ENCODE measurements around the gene ORAI2.
"Not testable (repeated sequence)": the region's sequence is repeated elsewhere in the genome, so short reads cannot be mapped to it uniquely, and the experiment has no call there.

The ORAI2 gene

GRCh38 chr7:102452451-102452850, 19.1 kb downstream of the ORAI2 start:
- no peak for TF ChIP-seq CTCF (conservative IDR thresholded peaks at IDR 0.05; ENCODE audit: low read depth, low read length)
- no peak for DNase-seq (ENCODE audit: low read depth)
- H3K4me3 ChIP-seq (ENCODE audit: low read depth, low read length), result no peak overlapping the region

- no peak overlapping the region for H3K4me3 ChIP-seq (ENCODE audit: low read depth, low read length)
- TF ChIP-seq CTCF (conservative IDR thresholded peaks at IDR 0.05; ENCODE audit: low read depth, low read length), result no peak
- DNase-seq (ENCODE audit: low read depth), result no peak
These were observed 19.9 kb downstream of the ORAI2 start for GRCh38 chr7:102453319-102453718.

GRCh38 chr7:102454468-102454867, 21.1 kb downstream of the ORAI2 start:
- no peak for TF ChIP-seq CTCF (conservative IDR thresholded peaks at IDR 0.05; ENCODE audit: low read depth, low read length)
- no peak overlapping the region for H3K4me3 ChIP-seq (ENCODE audit: low read depth, low read length)
- no peak for DNase-seq (ENCODE audit: low read depth)

- not testable (repeated sequence) for H3K4me3 ChIP-seq (ENCODE audit: low read depth, low read length); DNase-seq (ENCODE audit: low read depth)
These were observed 21.6 kb downstream of the ORAI2 start for GRCh38 chr7:102454932-102455331.

- no peak for TF ChIP-seq CTCF (conservative IDR thresholded peaks at IDR 0.05; ENCODE audit: low read depth, low read length)
- no peak overlapping the region for H3K4me3 ChIP-seq (ENCODE audit: low read depth, low read length)
- DNase-seq (ENCODE audit: low read depth), result no peak
These were observed 22.2 kb downstream of the ORAI2 start for GRCh38 chr7:102455596-102455995.

- H3K4me3 ChIP-seq (ENCODE audit: low read depth, low read length), result no peak overlapping the region
- peak; percentile 29 for DNase-seq (ENCODE audit: low read depth)
- TF ChIP-seq CTCF (conservative IDR thresholded peaks at IDR 0.05; ENCODE audit: low read depth, low read length), result no peak
These were observed 23.0 kb downstream of the ORAI2 start for GRCh38 chr7:102456327-102456726.

GRCh38 chr7:102457352-102457924, 24.1 kb downstream of the ORAI2 start:
- no peak for TF ChIP-seq CTCF (conservative IDR thresholded peaks at IDR 0.05; ENCODE audit: low read depth, low read length)
- no peak for DNase-seq (ENCODE audit: low read depth)

More at GRCh38 chr7:102457352-102457924, 24.1 kb downstream of the ORAI2 start:
- no peak overlapping the region for H3K4me3 ChIP-seq (ENCODE audit: low read depth, low read length)
